ENCODE data around the gene PFKL.

The PFKL gene

DNA sequence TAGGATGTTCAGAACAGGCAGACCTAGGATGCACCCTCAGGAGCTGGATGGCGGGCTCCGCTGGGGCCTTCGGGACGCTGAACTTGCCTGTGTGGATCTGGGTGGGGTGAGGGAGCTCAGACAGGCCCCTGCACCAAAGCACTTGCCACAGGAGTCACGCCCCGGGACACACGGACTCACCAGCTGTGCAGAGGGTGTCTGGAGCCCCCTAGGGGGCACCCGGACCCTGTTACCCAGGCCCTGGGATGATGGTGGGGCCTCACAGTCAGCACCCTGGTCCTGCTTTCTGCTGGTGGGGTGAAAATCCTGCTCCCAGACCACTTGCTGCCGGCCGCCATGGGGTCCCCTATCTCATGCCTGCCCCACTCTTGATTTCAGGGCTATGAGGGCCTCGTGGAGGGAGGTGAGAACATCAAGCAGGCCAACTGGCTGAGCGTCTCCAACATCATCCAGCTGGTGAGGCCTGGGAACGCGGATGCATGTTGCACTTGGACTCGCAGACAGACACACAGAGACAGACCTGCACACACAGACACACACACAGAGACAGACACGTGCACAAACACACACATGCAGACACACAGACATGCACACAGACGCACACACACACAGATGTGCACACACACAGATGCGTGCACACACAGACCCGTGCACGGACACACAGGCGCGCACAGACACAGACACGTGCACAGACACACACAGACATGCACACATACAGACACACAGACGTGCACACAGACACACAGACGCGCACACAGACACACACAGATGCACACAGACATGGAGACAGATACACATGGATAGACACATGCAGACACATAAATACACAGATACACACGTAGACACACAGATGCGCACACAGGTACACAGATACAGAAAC is 11.0 kb downstream of the PFKL start:
- no peak for DNase-seq (ENCODE audit: low read depth)
- TF ChIP-seq, protein P1, sequence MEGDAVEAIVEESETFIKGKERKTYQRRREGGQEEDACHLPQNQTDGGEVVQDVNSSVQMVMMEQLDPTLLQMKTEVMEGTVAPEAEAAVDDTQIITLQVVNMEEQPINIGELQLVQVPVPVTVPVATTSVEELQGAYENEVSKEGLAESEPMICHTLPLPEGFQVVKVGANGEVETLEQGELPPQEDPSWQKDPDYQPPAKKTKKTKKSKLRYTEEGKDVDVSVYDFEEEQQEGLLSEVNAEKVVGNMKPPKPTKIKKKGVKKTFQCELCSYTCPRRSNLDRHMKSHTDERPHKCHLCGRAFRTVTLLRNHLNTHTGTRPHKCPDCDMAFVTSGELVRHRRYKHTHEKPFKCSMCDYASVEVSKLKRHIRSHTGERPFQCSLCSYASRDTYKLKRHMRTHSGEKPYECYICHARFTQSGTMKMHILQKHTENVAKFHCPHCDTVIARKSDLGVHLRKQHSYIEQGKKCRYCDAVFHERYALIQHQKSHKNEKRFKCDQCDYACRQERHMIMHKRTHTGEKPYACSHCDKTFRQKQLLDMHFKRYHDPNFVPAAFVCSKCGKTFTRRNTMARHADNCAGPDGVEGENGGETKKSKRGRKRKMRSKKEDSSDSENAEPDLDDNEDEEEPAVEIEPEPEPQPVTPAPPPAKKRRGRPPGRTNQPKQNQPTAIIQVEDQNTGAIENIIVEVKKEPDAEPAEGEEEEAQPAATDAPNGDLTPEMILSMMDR (conservative IDR thresholded peaks at IDR 0.05; ENCODE audit: low read length) = no peak
- H3K4me3 ChIP-seq (ENCODE audit: low read length) = no peak overlapping the region

DNA sequence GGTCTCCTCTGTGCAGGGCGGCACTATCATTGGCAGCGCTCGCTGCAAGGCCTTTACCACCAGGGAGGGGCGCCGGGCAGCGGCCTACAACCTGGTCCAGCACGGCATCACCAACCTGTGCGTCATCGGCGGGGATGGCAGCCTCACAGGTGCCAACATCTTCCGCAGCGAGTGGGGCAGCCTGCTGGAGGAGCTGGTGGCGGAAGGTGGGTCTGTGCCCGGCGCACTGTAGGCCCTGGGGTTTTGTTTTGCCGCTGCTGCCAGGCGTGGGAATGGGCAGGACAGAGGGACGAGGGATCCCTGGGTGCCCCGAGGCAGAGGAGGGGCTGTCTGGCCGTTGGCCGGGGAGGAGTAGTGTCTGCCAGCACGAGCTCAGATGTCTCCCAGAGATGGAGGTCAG is 12.2 kb downstream of the PFKL start:
- no peak for DNase-seq (ENCODE audit: low read depth)
- no peak overlapping the region for H3K4me3 ChIP-seq (ENCODE audit: low read length)
- TF ChIP-seq, protein P1 (conservative IDR thresholded peaks at IDR 0.05; ENCODE audit: low read length) = no peak

DNA sequence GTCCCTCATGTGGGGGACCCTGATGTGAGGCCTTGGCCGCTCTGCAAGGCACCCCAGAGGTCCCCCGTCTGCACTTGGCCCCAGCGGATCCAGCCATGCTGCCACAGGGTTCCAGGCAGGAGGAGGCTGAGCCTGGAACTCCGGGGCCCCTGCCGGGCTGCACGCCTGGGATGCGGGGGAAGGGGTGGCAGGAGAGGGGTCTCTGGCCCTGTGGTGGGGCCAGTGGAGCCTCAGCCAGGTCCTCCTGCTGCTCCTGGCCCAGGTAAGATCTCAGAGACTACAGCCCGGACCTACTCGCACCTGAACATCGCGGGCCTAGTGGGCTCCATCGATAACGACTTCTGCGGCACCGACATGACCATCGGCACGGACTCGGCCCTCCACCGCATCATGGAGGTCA is 12.9 kb downstream of the PFKL start:
- H3K4me3 ChIP-seq (ENCODE audit: low read length) = no peak overlapping the region
- no peak for DNase-seq (ENCODE audit: low read depth)
- TF ChIP-seq, protein P1 (conservative IDR thresholded peaks at IDR 0.05; ENCODE audit: low read length) = no peak

DNA sequence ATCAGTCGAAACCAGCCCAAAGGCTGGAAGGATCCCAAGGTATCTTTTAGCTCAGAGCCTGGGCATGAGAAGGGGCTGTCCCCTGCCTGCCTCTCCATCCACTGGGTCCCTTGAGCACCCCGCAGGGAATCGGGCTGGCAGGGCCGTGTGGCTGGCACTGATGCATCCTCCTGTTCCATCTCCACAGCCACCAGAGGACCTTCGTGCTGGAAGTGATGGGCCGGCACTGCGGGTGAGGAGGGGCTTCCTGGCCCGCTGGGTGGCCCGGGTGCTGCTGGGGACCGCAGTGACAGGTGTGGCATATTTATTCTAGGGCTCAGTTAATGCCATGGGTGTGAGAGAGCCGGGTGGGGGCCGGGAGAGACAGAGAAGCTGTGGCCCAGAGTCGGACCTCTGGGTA is 13.6 kb downstream of the PFKL start:
- TF ChIP-seq, protein P1 (conservative IDR thresholded peaks at IDR 0.05; ENCODE audit: low read length) = no peak
- no peak overlapping the region for H3K4me3 ChIP-seq (ENCODE audit: low read length)
- DNase-seq (ENCODE audit: low read depth) = no peak

DNA sequence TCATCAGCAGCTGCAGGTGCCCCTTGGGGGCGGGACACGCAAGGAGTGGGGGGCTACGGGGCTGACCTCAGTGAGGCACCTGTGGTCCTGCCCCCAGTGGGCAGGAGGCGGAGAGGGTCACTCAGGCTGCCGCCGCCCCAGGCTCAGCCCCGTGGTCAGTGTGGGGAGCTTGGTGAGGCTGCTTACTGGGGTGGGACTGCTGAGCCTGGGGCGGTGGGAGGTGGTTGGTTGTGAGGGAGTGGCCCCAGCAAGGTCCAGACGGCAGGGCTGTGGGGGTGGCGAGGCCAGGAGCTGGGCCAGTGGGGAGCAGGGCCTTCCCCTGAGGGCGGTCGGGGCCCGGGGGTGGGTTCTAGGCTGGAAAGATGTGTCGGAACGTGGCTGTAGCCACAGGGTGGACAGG is 14.3 kb downstream of the PFKL start:
- H3K4me3 ChIP-seq (ENCODE audit: low read length) = no peak overlapping the region
- DNase-seq (ENCODE audit: low read depth) = no peak
- TF ChIP-seq, protein P1 (conservative IDR thresholded peaks at IDR 0.05; ENCODE audit: low read length) = no peak

DNA sequence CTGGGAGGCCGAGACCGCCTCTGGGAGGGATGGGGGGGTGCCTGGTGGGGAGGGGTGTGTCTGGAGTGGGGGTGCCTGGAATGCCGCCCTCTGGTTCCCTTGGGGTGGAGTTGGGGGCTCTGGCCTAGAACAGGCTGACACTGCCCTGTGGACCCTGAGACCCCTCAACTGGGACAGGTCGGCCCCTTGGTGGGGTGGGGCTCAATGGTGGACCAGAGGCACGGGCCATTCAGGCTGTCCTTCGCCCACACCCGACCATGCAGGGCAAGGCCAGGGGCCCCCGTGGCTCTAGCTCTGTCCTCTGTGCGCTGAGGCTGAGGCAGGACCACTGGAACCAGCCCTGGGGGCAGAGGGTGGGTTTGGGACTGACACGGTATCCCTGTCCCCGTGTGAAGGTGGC is 14.7 kb downstream of the PFKL start:
- DNase-seq (ENCODE audit: low read depth) = no peak
- TF ChIP-seq, protein P1 (conservative IDR thresholded peaks at IDR 0.05; ENCODE audit: low read length) = no peak
- no peak overlapping the region for H3K4me3 ChIP-seq (ENCODE audit: low read length)

DNA sequence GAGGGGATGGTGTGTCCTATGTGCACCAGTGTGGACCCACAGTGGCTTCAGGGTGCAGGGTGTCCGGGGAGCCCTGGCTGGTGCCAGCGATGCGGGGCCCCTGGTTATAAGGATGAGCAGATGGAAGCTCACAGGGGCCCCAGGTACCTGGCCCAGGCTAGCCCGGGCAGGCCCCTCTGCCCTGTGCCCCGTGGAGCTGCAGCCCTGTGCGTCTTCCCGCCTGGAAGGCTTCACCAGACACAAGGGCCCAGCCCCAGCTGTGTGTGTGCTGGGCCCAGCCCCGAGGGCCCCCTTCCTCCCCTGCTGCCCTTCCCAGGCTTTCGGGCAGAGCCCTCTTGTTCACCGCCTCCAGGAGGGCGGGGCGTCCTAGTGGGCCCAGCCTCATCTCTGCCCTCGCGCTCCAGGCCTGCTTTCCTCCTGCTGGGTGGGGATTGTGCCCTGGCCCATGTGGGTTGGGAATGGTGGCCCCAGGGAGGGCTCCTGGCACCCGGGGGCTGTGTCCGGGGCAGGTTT is 15.9 kb downstream of the PFKL start:
- no peak for DNase-seq (ENCODE audit: low read depth)
- TF ChIP-seq, protein P1 (conservative IDR thresholded peaks at IDR 0.05; ENCODE audit: low read length) = no peak
- no peak overlapping the region for H3K4me3 ChIP-seq (ENCODE audit: low read length)

Data from AG10803 (cell line).